NCI-H748 treated with DMSO at 0.1 percent for 48 hours (cell line): ENCODE data around the gene IKZF2.

Experiments
- DNase-seq: peaks from one replicate; lab custom pipeline; 2025; lab: John Stamatoyannopoulos, UW

IKZF2 gene

GRCh38 chr2:213101692-213102460 is 49.5 kb downstream of the IKZF2 start:
- DNase-seq = peak; percentile 15

GRCh38 chr2:213101109-213101508 is 50.3 kb downstream of the IKZF2 start:
- no peak for DNase-seq

- DNase-seq = no peak
Measured at GRCh38 chr2:213098612-213099011, 52.8 kb downstream of the IKZF2 start.

GRCh38 chr2:213091765-213092164 is 59.6 kb downstream of the IKZF2 start:
- no peak for DNase-seq

GRCh38 chr2:213090772-213091171 is 60.6 kb downstream of the IKZF2 start:
- DNase-seq = no peak

GRCh38 chr2:213089438-213089837 is 62.0 kb downstream of the IKZF2 start:
- no peak for DNase-seq

- no peak for DNase-seq
Measured at GRCh38 chr2:213087040-213087439, 64.4 kb downstream of the IKZF2 start.

GRCh38 chr2:213086571-213086970 is 64.8 kb downstream of the IKZF2 start:
- no peak for DNase-seq

- DNase-seq = no peak
Measured at GRCh38 chr2:213086050-213086449, 65.4 kb downstream of the IKZF2 start.

GRCh38 chr2:213085538-213085937 is 65.9 kb downstream of the IKZF2 start:
- no peak for DNase-seq

- DNase-seq = no peak
Measured at GRCh38 chr2:213084261-213084660, 67.2 kb downstream of the IKZF2 start.

- peak; percentile 25 for DNase-seq
Measured at GRCh38 chr2:213080969-213081617, 70.3 kb downstream of the IKZF2 start.

GRCh38 chr2:213079756-213080155 is 71.7 kb downstream of the IKZF2 start:
- peak; percentile 81 for DNase-seq

GRCh38 chr2:213078686-213079085 is 72.7 kb downstream of the IKZF2 start:
- DNase-seq = no peak

GRCh38 chr2:213069531-213069930 is 81.9 kb downstream of the IKZF2 start:
- no peak for DNase-seq

- no peak for DNase-seq
Measured at GRCh38 chr2:213068676-213069359, 82.6 kb downstream of the IKZF2 start.

- DNase-seq = no peak
Measured at GRCh38 chr2:213067888-213068287, 83.5 kb downstream of the IKZF2 start.

GRCh38 chr2:213066443-213066743 is 85.0 kb downstream of the IKZF2 start:
- no peak for DNase-seq

GRCh38 chr2:213065583-213066442 is 85.6 kb downstream of the IKZF2 start:
- no peak for DNase-seq

- no peak for DNase-seq
Measured at GRCh38 chr2:213064099-213064498, 87.3 kb downstream of the IKZF2 start.

- no peak for DNase-seq
Measured at GRCh38 chr2:213057977-213058376, 93.4 kb downstream of the IKZF2 start.

GRCh38 chr2:213046431-213046830 is 105.0 kb downstream of the IKZF2 start:
- no peak for DNase-seq
